Stimulated activated CD4-positive, alpha-beta T cell treated with anti-CD3 and anti-CD28 coated beads, Interleukin-4, amount 100 ng/mL, for 48 hours (primary cell): ENCODE results near the gene OXER1.
"Not testable (repeated sequence)": the region's sequence is repeated elsewhere in the genome, so short reads cannot be mapped to it uniquely, and the experiment has no call there.

ENCODE experiments used
- DNase-seq, 2 donors: peaks; one replicate each; pipeline ENCODE4 v3.0.0-alpha.2; 2020; ENCODE audit warnings: low read depth in 2 of 2

Gene OXER1

DNA sequence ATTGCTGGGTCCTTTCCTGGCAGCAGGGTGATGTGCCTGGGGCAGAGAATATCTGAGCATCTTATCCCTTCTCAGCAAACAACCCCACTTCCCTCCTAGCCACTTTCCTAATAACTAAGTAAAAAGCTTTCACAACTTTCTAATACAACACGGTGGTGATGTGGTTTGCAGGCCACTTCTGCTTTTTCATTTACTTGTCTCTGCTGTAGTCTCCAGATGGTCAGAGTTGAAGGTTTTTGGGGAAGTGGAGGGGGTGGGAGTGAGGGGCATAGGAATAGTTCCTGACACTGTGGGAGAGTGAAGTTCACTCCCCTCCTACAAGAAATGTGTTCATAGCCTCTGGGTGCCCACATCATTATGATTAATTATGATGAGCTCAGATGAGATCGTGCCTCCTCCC is 11.6 kb downstream of the OXER1 start:
- no peak for DNase-seq

DNA sequence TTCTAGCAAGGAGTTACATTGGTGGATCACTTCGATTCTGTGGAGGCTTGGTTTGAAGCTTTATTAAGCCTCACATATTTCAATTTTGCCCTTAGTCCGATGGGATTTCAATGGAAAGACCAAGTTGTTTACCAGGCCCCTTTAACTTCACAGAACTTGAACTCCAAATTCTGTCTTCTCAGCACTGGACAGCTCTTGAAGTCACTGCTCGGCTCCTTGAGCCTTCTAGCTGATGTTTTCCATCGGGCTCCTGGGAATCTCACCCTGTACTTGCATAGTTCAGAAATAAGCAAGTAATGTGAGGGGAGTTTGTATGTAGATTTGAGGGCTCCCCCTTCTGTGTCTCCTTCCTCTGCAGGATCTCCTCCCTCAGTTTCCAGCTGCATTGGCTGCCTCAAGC is 15.1 kb downstream of the OXER1 start:
- no peak for DNase-seq

DNA sequence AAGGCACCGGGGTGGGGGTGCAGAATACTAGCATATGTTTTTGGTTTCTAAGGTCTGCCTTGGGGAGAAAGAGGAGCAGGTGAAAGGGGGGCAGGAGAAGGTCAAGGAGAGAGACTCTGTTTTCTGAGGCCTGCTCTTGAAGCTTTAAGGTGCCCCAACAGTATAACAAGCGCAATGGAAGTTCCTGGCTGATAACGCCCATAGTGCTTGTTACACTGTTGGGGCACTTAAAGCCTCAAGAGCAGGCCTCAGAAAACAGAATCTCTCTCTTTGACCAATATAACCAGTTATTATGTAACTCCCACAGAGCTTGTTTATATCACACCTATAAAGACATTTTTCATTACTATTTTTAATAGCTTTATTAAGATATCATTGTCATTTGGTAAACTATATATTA is 16.5 kb downstream of the OXER1 start:
- DNase-seq: no peak

DNA sequence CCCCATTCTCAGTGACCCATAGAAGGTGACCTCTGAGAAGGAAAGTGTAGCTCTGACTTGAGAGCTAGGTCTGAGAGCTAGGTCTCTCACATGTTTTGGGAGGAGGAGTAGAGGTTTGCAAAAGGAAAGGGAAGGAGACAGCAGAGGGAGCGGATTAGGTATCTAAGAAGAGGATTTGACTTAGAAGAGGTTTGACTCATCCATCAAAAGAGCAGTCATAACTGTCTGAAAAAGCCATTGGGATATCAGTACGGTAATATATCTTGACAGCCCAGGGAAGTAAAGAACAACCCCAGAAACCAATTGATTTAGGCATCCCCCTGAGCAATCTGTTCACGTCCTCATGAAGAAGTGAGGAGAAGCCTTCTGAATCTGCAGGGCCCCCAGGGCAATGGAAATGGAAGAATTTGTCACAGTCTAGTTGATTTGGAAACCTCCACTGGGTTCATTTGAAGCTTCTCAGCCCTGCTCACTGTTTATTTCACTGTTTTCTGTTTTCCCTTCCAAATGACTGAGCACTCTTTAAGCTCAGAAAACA is 19.3 kb downstream of the OXER1 start:
- DNase-seq: no peak

DNA sequence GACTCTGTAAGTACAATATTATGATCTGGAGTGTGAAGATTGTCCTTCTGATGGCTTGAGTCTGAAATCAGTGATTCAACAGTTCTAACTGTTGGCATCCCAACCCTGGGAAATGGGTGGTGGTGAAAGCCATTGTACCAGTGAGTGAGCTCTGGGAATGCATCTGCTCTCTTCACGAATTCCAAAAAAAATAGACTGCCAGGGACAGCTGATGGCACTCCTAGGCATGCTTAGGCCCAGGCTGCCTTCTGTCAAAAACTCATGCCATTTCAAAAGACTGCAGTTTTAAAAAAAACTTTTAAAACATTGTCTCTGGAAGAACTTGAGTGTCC is 20.3 kb downstream of the OXER1 start:
- no peak for DNase-seq

DNA sequence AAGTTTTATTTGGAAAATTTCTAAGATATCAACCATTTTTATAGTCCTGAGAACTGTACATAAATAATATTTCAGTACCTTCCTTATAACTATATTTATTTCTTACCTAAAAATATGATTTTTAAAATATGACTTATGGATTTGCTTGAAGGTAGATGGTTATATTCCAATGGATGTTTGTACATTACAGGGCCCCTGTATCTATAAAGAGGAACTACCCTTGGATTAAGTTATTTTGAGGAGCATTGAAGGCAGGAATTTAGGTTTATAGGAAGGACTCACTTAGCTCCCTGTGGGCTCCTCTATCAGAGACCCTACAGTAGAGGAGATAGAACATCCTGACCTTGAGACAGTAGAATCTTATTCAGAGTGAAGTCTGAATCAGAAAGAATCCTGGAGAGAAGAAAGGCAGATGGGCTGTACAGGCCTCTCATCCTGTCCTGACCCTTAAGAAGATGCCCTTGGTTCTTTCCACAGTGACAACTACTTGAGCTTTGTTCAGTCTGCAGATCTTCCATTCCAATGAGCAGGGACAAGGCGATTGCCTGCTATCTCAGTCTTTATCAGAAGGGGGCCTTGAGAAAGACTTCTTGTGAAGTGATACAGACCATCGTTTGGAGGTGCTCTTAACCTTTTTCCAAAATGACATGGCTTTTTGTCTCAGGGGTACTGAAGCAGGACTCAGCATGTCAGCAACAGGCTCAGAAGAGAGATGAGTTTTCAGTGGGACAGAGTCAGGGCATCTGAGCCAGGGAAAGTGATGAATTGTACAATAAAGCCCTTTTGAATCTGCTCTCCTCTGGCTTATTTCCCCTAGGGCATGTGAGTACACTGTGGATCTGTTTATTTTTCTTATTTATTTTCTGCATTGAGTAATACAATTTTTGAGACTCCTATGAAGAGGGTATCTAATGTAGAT is 20.9 kb downstream of the OXER1 start:
- DNase-seq: no peak

DNA sequence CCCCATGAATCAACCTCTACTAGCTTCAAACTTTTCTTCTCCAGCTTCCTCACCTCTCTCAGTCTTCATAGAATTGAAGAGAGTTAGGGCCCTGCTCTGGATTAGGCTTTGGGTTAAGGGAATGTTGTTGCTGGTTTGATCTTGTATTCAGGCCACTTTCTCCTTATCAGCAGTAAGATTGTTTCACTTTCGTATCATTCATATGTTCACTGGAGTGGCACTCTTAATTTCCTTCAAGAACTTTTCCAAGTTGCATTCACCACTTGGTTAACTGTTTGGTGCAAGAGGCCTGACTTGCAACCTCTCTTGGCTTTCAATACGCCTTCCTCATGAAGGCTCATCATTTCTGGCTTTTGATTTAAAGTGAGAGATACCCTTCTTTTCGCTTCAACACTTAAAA is 22.8 kb downstream of the OXER1 start:
- no peak for DNase-seq

DNA sequence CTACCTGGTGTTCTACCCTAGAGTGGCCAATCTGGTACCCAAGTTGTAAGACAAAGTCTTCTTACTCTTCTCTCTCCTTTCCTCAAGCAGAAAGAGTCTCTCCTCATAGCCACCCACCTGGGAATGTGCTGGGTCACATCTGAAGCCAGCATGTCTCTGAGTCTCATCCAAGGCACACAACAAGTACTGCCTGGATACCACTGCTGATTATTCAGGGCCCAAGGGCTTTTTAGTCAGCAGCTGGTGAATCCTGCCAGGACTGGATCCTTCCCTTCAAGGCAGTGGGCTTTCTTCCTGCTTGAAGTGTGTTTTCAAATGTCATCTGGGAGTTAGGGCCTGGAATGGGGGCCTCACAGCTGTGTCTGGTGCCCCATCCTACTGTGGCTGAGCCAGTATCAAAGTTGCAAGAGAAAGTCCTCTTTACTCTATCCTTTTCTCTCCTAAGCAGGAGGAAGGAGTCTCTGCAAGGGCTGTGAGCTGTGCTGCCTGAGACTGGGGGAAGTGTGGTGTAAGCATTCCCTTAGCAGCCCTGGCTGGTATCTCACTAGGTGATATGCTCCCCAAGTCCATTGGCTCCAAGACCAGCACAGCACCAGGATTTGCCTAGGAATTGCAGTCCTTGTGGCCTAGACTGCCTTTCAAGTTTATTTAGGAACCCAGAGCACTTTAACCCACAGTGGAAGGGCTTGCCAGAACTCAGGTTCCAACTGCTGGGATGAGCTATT is 27.2 kb downstream of the OXER1 start:
- no peak for DNase-seq

DNA sequence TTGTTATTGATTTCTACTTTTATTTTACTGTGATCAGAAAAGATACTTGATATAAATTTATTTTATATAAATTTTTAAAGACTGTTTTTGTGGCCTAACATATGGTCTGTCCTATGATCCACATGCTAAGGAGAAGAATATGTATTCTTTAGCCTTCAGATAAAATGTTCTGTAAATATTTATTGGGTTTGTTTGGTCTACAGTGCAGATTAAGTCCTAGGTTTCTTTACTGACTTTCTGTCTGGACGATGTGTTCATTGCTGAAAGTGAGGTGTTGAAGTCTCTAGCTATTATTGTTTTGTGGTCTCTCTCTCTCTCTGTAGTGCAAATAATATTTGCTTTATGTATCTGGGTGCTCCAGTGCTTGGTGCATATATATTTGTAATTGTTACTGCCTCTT is 30.1 kb downstream of the OXER1 start:
- DNase-seq: no peak

DNA sequence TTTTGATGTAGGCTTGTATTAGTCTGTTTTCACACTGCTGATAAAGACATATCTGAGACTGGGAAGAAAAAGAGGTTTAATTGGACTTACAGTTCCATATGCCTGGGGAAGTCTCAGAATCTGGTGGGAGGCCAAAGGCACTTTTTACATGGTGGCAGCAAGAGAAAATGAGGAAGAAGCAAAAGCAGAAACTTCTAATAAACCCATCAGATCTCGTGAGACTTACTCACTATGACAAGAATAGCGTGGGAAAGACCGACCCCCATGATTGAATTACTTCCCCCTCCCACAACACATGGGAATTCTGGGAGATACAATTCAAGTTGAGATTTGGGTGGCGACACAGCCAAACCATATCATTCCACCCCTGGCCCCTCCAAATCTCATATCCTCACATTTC is 32.6 kb downstream of the OXER1 start:
- not testable (repeated sequence) for DNase-seq

DNA sequence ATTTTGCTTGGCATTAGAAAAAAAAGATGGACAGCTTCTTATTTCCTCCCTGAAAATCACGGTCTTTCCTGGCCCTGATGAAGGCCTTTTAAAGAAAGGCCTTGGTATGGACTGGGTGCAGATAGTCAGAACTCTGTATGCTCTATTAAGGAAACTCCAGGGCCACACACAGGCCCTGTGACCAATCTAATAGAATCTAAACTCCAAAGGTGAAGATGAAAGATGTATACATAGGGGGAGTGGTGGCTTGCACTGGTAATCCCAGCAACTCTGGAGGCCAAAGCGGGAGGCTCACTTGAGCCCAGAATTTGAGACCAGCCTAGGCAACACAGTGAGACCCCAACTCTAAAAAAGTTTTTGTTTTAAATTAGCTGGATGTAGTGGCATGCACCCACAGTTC is 37.3 kb downstream of the OXER1 start:
- no peak for DNase-seq

DNA sequence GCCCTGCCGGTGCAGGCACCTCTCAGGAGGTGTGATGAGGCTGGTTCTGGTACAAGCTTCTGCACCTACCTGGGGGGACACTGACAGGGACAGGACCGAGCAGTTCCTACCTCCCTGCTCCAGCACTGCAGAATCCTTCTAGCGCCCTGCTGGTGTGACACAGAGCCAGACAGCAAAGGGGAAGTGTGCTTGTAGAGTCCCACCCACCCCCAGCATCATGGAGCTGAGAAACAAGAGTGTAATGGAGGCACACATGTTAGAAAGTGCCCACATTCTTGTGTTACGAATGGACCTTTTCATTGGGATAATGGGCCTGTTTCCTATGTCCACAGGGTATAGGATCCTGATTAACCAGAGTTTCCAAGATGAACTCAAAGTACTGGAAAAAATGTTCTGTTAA is 38.3 kb downstream of the OXER1 start:
- no peak for DNase-seq

DNA sequence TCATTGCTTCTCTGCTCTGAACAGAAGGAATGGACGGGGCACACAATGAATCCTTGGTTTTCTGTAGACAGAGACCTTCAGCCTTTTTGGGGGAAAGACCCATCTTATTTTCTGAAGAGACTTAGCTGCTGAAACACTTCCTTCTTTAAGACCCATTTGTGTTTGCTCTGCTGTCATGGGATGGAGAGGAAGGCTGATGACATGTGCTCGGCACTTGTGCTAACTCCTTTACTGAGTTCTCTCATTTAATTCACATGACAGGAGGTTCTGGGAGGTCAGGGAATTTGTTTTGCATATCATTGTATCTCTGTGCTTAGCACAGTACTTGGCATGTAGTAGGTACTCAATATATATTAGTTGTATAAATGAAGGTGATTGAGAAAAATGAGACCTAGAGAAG is 39.0 kb downstream of the OXER1 start:
- no peak for DNase-seq

DNA sequence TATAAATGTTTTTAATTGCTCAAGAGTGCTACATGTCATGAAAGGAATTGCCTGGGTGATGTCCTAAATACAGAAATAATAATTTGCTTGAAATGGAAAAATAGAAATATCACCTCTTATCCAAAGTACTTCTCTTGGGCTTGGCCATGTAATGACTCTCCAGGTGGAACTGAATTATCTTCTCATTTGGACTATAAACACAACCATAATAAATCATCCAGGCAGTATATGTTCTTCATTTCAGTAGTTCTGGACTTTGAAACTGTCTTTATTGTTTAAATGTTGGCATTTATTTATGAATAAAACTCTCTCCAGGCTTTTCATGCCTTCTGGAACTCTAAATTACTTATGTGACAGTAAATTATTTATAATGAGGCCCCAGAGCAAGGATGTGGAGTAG is 40.5 kb downstream of the OXER1 start:
- no peak for DNase-seq

DNA sequence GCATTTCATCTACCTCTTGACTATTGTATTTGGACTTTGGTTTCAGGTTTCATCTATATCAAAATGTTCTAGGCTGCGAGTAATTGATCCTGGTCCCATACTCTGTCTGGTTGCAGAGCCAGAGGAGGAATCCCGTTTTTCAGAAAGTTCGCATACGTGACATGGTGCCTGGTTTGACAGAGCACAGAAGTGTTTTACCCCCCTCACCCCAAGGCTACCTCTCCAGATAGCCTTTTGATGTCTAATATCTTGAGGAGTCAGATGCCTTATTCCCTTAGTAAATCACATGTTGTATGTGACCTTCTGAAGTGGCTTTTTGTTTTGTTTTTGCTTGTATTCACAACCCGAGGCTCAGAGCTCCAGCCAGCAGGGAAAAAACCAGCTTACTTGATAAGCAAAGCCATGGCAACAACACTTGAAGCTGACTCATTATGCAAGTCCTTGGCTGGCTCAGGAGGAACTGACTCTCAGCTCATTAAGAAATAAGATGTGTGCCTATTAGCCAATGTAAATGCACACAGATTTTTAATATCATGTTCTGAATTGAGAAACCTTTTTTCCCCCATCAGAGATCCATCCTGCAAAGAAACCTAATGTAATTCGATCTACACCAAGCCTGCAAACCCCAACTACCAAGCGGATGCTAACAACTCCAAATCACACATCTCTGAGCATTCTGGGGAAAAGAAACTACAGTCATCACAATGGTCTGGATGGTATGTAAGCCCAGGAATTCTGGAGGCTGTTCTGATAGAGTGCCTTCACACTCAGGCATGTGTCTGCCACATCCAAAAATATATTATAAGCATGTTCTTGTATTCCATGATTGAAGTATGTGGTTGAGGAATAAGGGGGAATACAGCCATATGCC is 41.4 kb downstream of the OXER1 start:
- peak; percentile 9 to 10 for DNase-seq

DNA sequence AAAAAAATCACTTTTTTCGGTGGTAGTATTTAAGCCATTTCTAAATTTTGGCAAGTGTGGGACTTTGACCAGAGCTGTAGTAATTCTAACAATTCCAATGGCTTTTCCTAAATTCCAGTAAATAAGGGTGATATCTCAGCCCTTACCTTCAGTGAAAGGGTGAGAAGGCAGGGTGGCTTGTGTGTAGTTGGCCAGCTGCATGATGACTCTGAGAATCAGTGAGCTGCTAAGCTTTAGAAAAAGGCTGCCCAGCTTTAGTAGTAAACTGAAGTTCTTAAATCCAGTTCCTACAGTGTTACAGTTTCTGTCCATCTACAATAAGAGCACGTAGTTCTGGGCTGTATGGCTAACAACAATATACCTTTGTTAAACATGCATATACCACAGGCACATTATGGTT is 42.0 kb downstream of the OXER1 start:
- no peak for DNase-seq

DNA sequence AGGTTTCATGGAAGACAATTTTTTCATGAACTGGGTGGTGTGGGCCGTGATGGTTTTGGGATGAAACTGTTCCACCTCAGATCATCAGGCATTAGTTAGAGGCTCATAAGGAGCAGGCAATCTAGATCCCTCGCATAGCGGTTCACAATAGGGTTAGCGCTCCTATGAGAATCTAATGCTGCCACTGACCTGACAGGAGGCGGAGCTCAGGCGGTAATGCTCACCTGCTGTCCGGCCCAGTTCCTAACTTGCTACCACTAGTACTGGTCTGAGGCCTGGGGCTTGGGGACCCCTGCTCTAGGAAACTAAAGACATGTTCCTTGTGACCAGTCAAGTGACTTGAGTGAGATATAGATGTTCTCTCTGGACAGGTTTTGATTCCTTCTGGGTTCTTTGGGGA is 49.2 kb downstream of the OXER1 start:
- DNase-seq: no peak

DNA sequence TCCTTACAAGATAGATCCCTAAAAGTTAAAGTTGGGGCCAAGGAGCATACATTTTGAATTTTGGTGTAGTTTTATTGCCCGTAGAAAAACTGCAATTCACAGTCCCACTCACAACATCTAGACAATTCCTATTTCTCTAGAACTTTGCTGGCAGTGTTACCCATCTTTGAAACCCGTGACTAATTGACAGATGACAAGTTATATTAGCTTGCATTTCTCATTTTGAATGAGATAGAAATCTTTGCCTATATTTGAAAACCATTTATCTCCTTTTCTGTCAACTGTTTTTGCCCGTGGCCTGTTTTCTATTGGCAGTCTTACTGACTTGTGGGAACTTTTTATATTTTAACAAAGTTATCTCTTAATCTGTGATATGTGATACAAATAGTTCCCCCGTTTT is 50.0 kb downstream of the OXER1 start:
- no peak for DNase-seq

DNA sequence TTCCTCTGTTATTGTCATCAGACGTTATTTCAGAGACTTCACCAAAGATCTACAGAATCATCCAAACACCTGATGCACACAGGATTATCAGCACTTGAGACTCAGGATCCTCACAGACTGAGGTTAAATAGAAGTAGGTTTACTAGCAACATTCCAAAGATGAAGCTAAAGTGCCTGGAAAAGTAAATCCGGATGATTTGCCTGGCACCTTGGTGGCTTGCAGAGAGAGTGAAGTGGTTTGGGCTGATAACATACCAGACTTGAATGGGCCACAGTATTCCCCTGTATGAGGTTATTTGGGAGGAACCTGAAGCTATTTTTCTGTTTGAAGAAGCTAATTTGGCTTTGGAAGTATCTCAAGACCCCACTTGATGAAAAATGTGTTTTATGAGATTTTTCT is 51.0 kb downstream of the OXER1 start:
- no peak for DNase-seq
